Aorta (tissue), 5 donors: ENCODE results near the gene ALDH3B1. TPM values are rescaled to one million over a fixed set of nuclear protein-coding genes. Genes with fewer than 3 reads are reported as not detected.
"Not testable (repeated sequence)": the region's sequence is repeated elsewhere in the genome, so short reads cannot be mapped to it uniquely, and the experiment has no call there.

ENCODE experiments used
- ATAC-seq: fragments of 200-7000 bp; cut with Tn5 transposase; one replicate; pipeline ENCODE4 v1.9.1; 2022; ENCODE audit warnings: moderate library complexity; ENCODE audit not compliant: low FRiP score
- DNase-seq, 2 donors: peaks; one replicate each; pipeline ENCODE4 v3.0.0-alpha.2; 2020
- H3K27ac ChIP-seq, 2 donors: one replicate each; pipeline ENCODE4 v1.5.1; 2013; ENCODE audit warnings: low read length in 2 of 2, mild to moderate bottlenecking in 2 of 2, moderate library complexity in 2 of 2, control low read depth in 1 of 2, inconsistent platforms in 1 of 2, low read depth in 1 of 2
- H3K27me3 ChIP-seq, 2 donors: one replicate each; pipeline ENCODE4 v1.6.1; 2013; ENCODE audit warnings: control low read depth in 1 of 2, low read length in 1 of 2, mild to moderate bottlenecking in 1 of 2, moderate library complexity in 1 of 2; ENCODE audit not compliant: insufficient read depth in 2 of 2, control insufficient read depth in 1 of 2
- H3K36me3 ChIP-seq, 2 donors: one replicate each; pipeline ENCODE4 v1.6.1; 2013; ENCODE audit warnings: control low read depth in 1 of 2, low read length in 1 of 2, mild to moderate bottlenecking in 1 of 2; ENCODE audit not compliant: insufficient read depth in 2 of 2, control insufficient read depth in 1 of 2
- H3K4me1 ChIP-seq, 2 donors: one replicate each; pipeline ENCODE4 v1.6.1; 2013; ENCODE audit warnings: low read length in 2 of 2, control low read depth in 1 of 2, mild to moderate bottlenecking in 1 of 2, moderate library complexity in 1 of 2; ENCODE audit not compliant: insufficient read depth in 2 of 2, control insufficient read depth in 1 of 2
- H3K4me3 ChIP-seq, 2 donors: one replicate each; pipeline ENCODE4 v1.5.1; 2013; ENCODE audit warnings: low read length in 2 of 2, control low read depth in 1 of 2, mild to moderate bottlenecking in 1 of 2
- H3K9me3 ChIP-seq: one replicate; pipeline ENCODE4 v1.6.1; 2013; ENCODE audit warnings: mild to moderate bottlenecking, low read length; ENCODE audit not compliant: control insufficient read depth
- WGBS, 2 donors: extraction: QIAGEN DNeasy Blood & Tissue Kit; methylation state at CpG; one replicate each; pipeline ENCODE4 v1.1.7; 2013; 5-methylcytosine and 5-hydroxymethylcytosine counted together
- intact Hi-C, 2 donors: fragments of 100-400 bp; cut with DNase I; formaldehyde crosslinking; loops; one replicate each; pipeline versions ENCODE4 v1.14.2 to v1.15.0; 2022
- polyA plus RNA-seq, 2 donors: library from polyadenylated mRNA; stranded (reverse); fragments of 200-250 nt; gene quantifications; one replicate each; pipeline ENCODE4 v1.2.3, GENCODE V29; 2013
- total RNA-seq, 2 donors: library from RNA; stranded (reverse); fragmentation: NEBNext Ultra II Directional; extraction: Animal tissue kit (Norgen Biotek cat#: 25700); gene quantifications; one replicate each; pipeline ENCODE4 v1.2.1, GENCODE V29; 2021
- donor health status: healthy with polysubstance abuse.
- donor health status: Bipolar disorder and iron deficiency.
- donor health status: DM: no; HTN: no; CAD: no.
- donor health status: DM: no; HTN: no; CAD: no.
- donor health status: DM: yes; HTN: yes; CAD: no.

The ALDH3B1 gene
- total and polyA plus RNA-seq, 4 donors, result 9.1 to 12.4 (median 10.0) TPM

DNA sequence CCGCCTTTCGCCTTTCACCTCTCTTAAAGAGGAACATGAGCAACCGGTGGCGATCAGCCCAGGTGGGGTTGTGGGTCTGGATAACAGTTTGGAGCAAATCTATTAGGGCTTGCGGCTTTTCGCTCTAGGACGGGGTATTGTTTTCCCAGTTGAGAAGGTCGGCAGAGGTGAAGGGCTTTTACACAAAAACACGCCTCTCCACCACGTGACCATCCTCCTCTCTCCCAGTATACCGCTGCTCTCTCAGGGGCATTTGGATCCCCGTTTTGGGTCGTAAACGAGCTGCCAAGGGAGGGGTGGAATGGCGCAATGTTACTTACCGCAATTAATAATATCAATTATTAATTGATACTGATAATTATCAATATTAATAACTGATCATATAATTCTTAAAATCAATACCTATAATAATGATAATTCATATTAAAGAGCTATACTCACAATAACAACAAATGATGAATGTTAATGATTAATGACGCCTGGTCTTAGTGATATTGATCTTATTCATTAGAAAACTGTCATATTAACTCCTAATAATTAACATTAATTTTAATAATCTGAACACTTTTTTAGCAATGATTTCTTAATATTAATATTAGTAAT, 27.8 kb upstream of the ALDH3B1 start:
- H3K4me3 ChIP-seq, H3K27me3 ChIP-seq, H3K9me3 ChIP-seq, H3K27ac ChIP-seq, H3K4me1 ChIP-seq, H3K36me3 ChIP-seq, intact Hi-C loops, ATAC-seq: not testable (repeated sequence)
- WGBS, 2 donors, result 67 to 69% methylated on average over 17 of the region's 17 CpGs
- peak in 1 of 2 donors; percentile 27 for DNase-seq

GRCh38 chr11:67983951-67984350, 26.2 kb upstream of the ALDH3B1 start:
- Histone ChIP-seq H3K36me3 (no peaks in the 10 kb centered on the region), H3K4me3 (no peak overlapping the region), H3K4me1 (no peaks in the 10 kb centered on the region), H3K27me3 (no peaks in the 10 kb centered on the region), H3K9me3 (no peaks in the 10 kb centered on the region), H3K27ac (no peak overlapping the region)
- intact Hi-C loops, result no loop called here
- DNase-seq, result peak in 1 of 2 donors; percentile 19
- WGBS, 2 donors, result 79 to 83% methylated on average over 17 to 29 of the region's 29 CpGs
- ATAC-seq, result no peak

GRCh38 chr11:67985302-67985701, 24.8 kb upstream of the ALDH3B1 start:
- intact Hi-C loops, H3K9me3 ChIP-seq, H3K4me1 ChIP-seq, H3K36me3 ChIP-seq, DNase-seq, H3K4me3 ChIP-seq, ATAC-seq, H3K27me3 ChIP-seq, H3K27ac ChIP-seq: not testable (repeated sequence)
- 82 to 84% methylated on average over 6 of the region's 6 CpGs for WGBS, 2 donors

GRCh38 chr11:67990546-67991346, 19.4 kb upstream of the ALDH3B1 start:
- H3K27ac ChIP-seq, intact Hi-C loops, ATAC-seq, H3K4me1 ChIP-seq, H3K36me3 ChIP-seq, H3K9me3 ChIP-seq, H3K27me3 ChIP-seq, H3K4me3 ChIP-seq: not testable (repeated sequence)
- 10 to 13% methylated on average over 41 to 49 of the region's 58 CpGs for WGBS, 2 donors
- DNase-seq, result peak; percentile 56 to 70

DNA sequence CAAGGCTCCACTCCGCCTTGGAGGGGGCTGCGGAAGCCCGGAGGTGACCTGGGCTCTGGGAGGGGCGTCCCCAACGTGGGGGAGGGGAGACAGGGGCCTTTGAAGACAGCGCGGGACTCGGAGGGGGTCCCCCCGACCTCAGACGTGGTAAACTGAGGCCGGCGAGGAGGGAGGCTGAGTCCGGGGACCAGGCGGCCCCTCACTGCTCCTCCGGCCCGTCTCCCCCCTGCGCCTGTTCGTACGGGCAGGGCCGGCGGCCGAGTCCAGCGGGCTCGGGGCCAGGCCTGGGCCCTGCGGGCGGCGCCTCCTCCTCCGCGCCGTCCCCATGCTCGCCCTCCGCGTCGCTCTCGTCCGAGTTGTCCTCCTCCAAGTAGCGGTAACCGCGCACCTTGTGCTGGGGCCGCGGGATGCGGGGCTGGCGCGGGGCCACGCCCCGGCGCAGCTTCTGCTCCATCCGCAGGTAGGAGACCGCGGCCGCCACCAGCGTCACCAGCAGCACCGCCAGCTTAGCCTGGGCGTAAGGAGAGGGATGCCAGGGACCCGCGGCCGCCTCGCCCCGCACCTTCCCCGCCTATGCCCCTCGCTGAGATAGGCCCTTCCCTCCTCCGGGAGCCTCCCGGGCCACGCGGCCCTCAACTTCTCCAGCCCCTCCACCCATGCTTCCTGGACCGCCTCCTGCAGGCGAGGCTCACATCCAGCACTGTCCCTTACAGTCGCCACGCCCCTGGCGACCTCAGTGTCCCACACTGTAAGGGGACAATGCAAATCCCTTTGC, 18.6 kb upstream of the ALDH3B1 start:
- H3K27me3 ChIP-seq, H3K4me3 ChIP-seq, H3K27ac ChIP-seq, H3K9me3 ChIP-seq, H3K36me3 ChIP-seq, intact Hi-C loops, H3K4me1 ChIP-seq, ATAC-seq: not testable (repeated sequence)
- peak in 1 of 2 donors; percentile 51 for DNase-seq
- 6 to 11% methylated on average over 14 to 70 of the region's 70 CpGs for WGBS, 2 donors

DNA sequence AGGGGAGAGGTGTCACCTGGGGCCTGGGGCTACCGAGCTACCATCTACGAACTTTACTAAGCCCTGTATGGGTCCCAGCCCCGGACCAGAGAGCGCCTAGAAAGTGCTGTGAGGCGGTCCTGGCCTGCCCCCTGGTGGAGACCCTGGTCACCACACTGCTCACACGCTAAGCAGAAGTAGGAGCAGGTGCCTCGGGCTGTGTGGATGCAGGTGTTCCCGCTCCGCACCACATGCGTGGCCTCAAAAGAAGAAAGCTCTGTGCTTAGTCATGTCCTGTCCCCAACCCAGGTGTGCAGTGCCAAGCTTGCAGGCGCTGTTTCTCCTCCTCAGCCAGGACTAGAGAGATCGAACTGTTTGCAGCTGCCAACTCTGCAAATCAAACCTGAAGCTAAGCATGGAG, 16.3 kb upstream of the ALDH3B1 start:
- H3K36me3 ChIP-seq, H3K27ac ChIP-seq, intact Hi-C loops, H3K4me3 ChIP-seq, H3K9me3 ChIP-seq, H3K4me1 ChIP-seq, ATAC-seq, H3K27me3 ChIP-seq: not testable (repeated sequence)
- peak in 1 of 2 donors; percentile 60 for DNase-seq
- WGBS, 2 donors, result 66 to 67% methylated on average over 12 of the region's 12 CpGs

GRCh38 chr11:67994387-67994786, 15.7 kb upstream of the ALDH3B1 start:
- 93 to 96% methylated on average over 5 of the region's 5 CpGs for WGBS, 2 donors
- H3K4me1 ChIP-seq, H3K36me3 ChIP-seq, intact Hi-C loops, H3K27me3 ChIP-seq, H3K9me3 ChIP-seq, H3K27ac ChIP-seq, ATAC-seq, H3K4me3 ChIP-seq: not testable (repeated sequence)
- peak in 1 of 2 donors; percentile 40 for DNase-seq

- ATAC-seq, H3K27ac ChIP-seq, H3K4me1 ChIP-seq, H3K36me3 ChIP-seq, H3K4me3 ChIP-seq, intact Hi-C loops, H3K27me3 ChIP-seq, H3K9me3 ChIP-seq: not testable (repeated sequence)
- 97 to 98% methylated on average over 3 of the region's 3 CpGs for WGBS, 2 donors
- peak in 1 of 2 donors; percentile 16 for DNase-seq
Observed at GRCh38 chr11:67995129-67995528, 15.0 kb upstream of the ALDH3B1 start.
